Hepatocyte (in vitro differentiated cells): ENCODE measurements around the gene MAP2K7. TPM values are rescaled to one million over a fixed set of nuclear protein-coding genes. Genes with fewer than 3 reads are reported as not detected.
A peak's percentile ranks its signal among the peaks of the same experiment; 100 is the strongest.

ENCODE experiments used
- DNase-seq: peaks from one replicate; pipeline ENCODE4 v3.0.0-alpha.2; 2016; ENCODE audit warnings: low spot score
- H2AFZ ChIP-seq: fragments of 200-600 bp; sonication (generic); 2 replicates; pipeline ENCODE4 v1.6.0; 2016; ENCODE audit warnings: antibody characterized with exemption, mild to moderate bottlenecking
- H3K27ac ChIP-seq: fragments of 200-600 bp; sonication (generic); 2 replicates; pipeline ENCODE4 v1.5.1; 2016; ENCODE audit warnings: mild to moderate bottlenecking
- H3K27me3 ChIP-seq: fragments of 200-600 bp; sonication (generic); 2 replicates; pipeline ENCODE4 v1.6.1; 2016
- H3K36me3 ChIP-seq: fragments of 200-600 bp; sonication (generic); replicated peaks from 2 replicates; pipeline ENCODE4 v1.5.1; 2016; ENCODE audit warnings: low read depth; ENCODE audit not compliant: insufficient read depth
- H3K4me1 ChIP-seq: fragments of 200-600 bp; sonication (generic); 2 replicates; pipeline ENCODE4 v1.5.1; 2016; ENCODE audit warnings: mild to moderate bottlenecking, moderate library complexity; ENCODE audit not compliant: insufficient read depth
- H3K4me2 ChIP-seq: fragments of 200-600 bp; sonication (generic); 2 replicates; pipeline ENCODE4 v1.6.0; 2016
- H3K4me3 ChIP-seq: fragments of 200-600 bp; sonication (generic); 2 replicates; pipeline ENCODE4 v1.5.1; 2016; ENCODE audit warnings: mild to moderate bottlenecking
- H3K79me2 ChIP-seq: fragments of 200-600 bp; sonication (generic); 2 replicates; pipeline ENCODE4 v1.6.0; 2017; ENCODE audit warnings: mild to moderate bottlenecking
- H3K9me2 ChIP-seq: fragments of 200-600 bp; sonication (generic); replicated peaks from 2 replicates; pipeline ENCODE4 v1.6.0; 2017; ENCODE audit warnings: mild to moderate bottlenecking; ENCODE audit not compliant: insufficient read depth
- H3K9me3 ChIP-seq: fragments of 200-600 bp; sonication (generic); 2 replicates; pipeline ENCODE4 v1.5.1; 2016; ENCODE audit warnings: low read depth, mild to moderate bottlenecking
- H4K20me1 ChIP-seq: fragments of 200-600 bp; sonication (generic); 2 replicates; pipeline ENCODE4 v1.6.0; 2016; ENCODE audit warnings: mild to moderate bottlenecking; ENCODE audit not compliant: insufficient read depth, poor library complexity, severe bottlenecking
- CTCF ChIP-seq: fragments of 200-600 bp; sonication (generic); IDR thresholded peaks from 2 replicates; pipeline ENCODE4 v1.5.1; 2016; ENCODE audit warnings: antibody characterized with exemption, mild to moderate bottlenecking; ENCODE audit not compliant: poor library complexity
- EZH2 ChIP-seq: fragments of 200-600 bp; sonication (generic); IDR thresholded peaks from 2 replicates; pipeline ENCODE4 v1.6.1; 2016; ENCODE audit warnings: antibody characterized with exemption, mild to moderate bottlenecking, borderline replicate concordance
- EZH2phosphoT487 ChIP-seq: fragments of 200-600 bp; sonication (generic); IDR thresholded peaks from one replicate; pipeline ENCODE4 v1.6.1; 2018; ENCODE audit warnings: antibody characterized with exemption, mild to moderate bottlenecking, low read depth, moderate library complexity; ENCODE audit not compliant: unreplicated experiment, severe bottlenecking
- WGBS: methylation state at CpG from one replicate; pipeline ENCODE4 v1.1.6; 2016; ENCODE audit warnings: low lambda C conversion rate; ENCODE audit errors: missing lambda C conversion rate; 5-methylcytosine and 5-hydroxymethylcytosine counted together
- polyA plus RNA-seq: library from polyadenylated mRNA; unstranded; fragments of >200 nt; fragmentation: Nextera tagmentation; extraction: Ambion mirVana; gene quantifications from 2 replicates; pipeline ENCODE4 v1.2.1, GENCODE V29; 2016
- total RNA-seq: library from RNA; depleted of rRNA; stranded (reverse); fragments of >200 nt; gene quantifications from 2 replicates; pipeline ENCODE4 v1.2.3, GENCODE V29; 2014

MAP2K7 gene
- total and polyA plus RNA-seq, 2 experiments from 2014 or later = 12.8 to 13.6 TPM

GRCh38 chr19:7941895-7942596, 38.4 kb downstream of the MAP2K7 start:
- Histone ChIP-seq H3K27me3 (no peaks in the 10 kb centered on the region), H4K20me1 (no peaks in the 10 kb centered on the region), H3K27ac (no peak overlapping the region), H3K79me2 (peaks cover 42% of the 10 kb centered on the region), H3K4me1 (peaks cover 8% of the 10 kb centered on the region), H2AFZ (no peak overlapping the region), H3K4me3 (peak overlapping the region; percentile 45), H3K9me3 (no peaks in the 10 kb centered on the region), H3K36me3 (no peaks in the 10 kb centered on the region), H3K9me2 (no peaks in the 10 kb centered on the region), H3K4me2 (peak overlapping the region; percentile 90)
- no peak for DNase-seq
- TF ChIP-seq EZH2phosphoT487 = no peak
- no peak for TF ChIP-seq EZH2
- no peak for TF ChIP-seq CTCF
- WGBS = 96% methylated on average over 19 of the region's 19 CpGs

GRCh38 chr19:7942981-7943443, 39.3 kb downstream of the MAP2K7 start:
- peaks cover 39% of the 10 kb centered on the region for H3K79me2 ChIP-seq
- WGBS = 8% methylated on average over 33 of the region's 33 CpGs

GRCh38 chr19:7943444-7944176, 39.9 kb downstream of the MAP2K7 start, which contains the start of gene TIMM44:
Gene TIMM44, minus strand, starts transcription at chr19:7943666. Its CDS starts 15 bp downstream, at chr19:7943651.
- WGBS = under 1% methylated on average over 56 of the region's 56 CpGs
- H3K79me2 ChIP-seq = peaks cover 37% of the 10 kb centered on the region
- peak within 1 kb of the TSS; percentile 60 for H2AFZ ChIP-seq

More at GRCh38 chr19:7942981-7943443, 39.3 kb downstream of the MAP2K7 start:
- peak overlapping the region; percentile 93 for H3K27ac ChIP-seq
- peaks cover 8% of the 10 kb centered on the region for H3K4me1 ChIP-seq
- no peaks in the 10 kb centered on the region for H3K9me3 ChIP-seq
- H3K4me2 ChIP-seq = peak overlapping the region; percentile 90
- no peak for DNase-seq
- H4K20me1 ChIP-seq = no peaks in the 10 kb centered on the region
- H3K36me3 ChIP-seq = no peaks in the 10 kb centered on the region
- no peak for TF ChIP-seq CTCF
- no peak for TF ChIP-seq EZH2
- no peak for TF ChIP-seq EZH2phosphoT487
- peak overlapping the region; percentile 45 for H3K4me3 ChIP-seq
- H3K27me3 ChIP-seq = no peaks in the 10 kb centered on the region
- peak overlapping the region; percentile 60 for H2AFZ ChIP-seq
- no peaks in the 10 kb centered on the region for H3K9me2 ChIP-seq

More at GRCh38 chr19:7943444-7944176, 39.9 kb downstream of the MAP2K7 start, which contains the start of gene TIMM44:
- H3K4me1 ChIP-seq = peaks cover 8% of the 10 kb centered on the region
- no peaks in the 10 kb centered on the region for H3K27me3 ChIP-seq
- no peaks in the 10 kb centered on the region for H3K36me3 ChIP-seq
- H3K4me3 ChIP-seq = peak within 1 kb of the TSS; percentile 45
- DNase-seq = peak; percentile 99
- H3K4me2 ChIP-seq = peak within 1 kb of the TSS; percentile 90
- TF ChIP-seq EZH2phosphoT487 (no peak), CTCF (no peak), EZH2 (no peak)
- H3K9me3 ChIP-seq = no peaks in the 10 kb centered on the region
- H3K27ac ChIP-seq = peak within 1 kb of the TSS; percentile 93
- no peaks in the 10 kb centered on the region for H4K20me1 ChIP-seq
- no peaks in the 10 kb centered on the region for H3K9me2 ChIP-seq
